HEK293 (cell line): Measurements from ENCODE around the gene SCAMP3.
A peak's percentile ranks its signal among the peaks of the same experiment; 100 is the strongest.

ENCODE experiments used
- CTCF ChIA-PET: fragments of 350-600 bp; formaldehyde crosslinking; extraction: SDS; loops from one replicate; lab custom pipeline; 2021; ENCODE audit warnings: antibody characterized with exemption; lab: Yijun Ruan, JAX
- POLR2A ChIA-PET: fragments of 300-600 bp; formaldehyde crosslinking; extraction: SDS; loops from one replicate; lab custom pipeline; 2020; ENCODE audit warnings: antibody characterized with exemption, inconsistent platforms; lab: Yijun Ruan, JAX
- H3K27ac ChIP-seq: fragments of 200-500 bp; sonication (Bioruptor generic); 2 replicates; pipeline ENCODE4 v1.5.1; 2014; ENCODE audit warnings: low read depth, low read length, control low read depth, inconsistent platforms; ENCODE audit errors: extremely low read depth
- H3K36me3 ChIP-seq, 2 experiments: fragments of 200-500 bp in 1 of 2; sonication (Bioruptor generic) in 1 of 2; 1 replicate in 1 of 2; 2 replicates in 1 of 2; pipeline ENCODE4 v1.5.1; 2014 to 2017; ENCODE audit warnings: inconsistent platforms in 2 of 2, low read length in 2 of 2; ENCODE audit not compliant: control insufficient read depth in 2 of 2, insufficient read depth in 1 of 2
- H3K4me1 ChIP-seq: fragments of 200-500 bp; sonication (Bioruptor generic); 2 replicates; pipeline ENCODE4 v1.5.1; 2014; ENCODE audit warnings: mild to moderate bottlenecking, low read length, inconsistent platforms; ENCODE audit not compliant: control insufficient read depth, insufficient read depth
- H3K4me3 ChIP-seq: 2 replicates; pipeline ENCODE4 v1.5.1; 2011; ENCODE audit warnings: low read depth, mild to moderate bottlenecking, control low read depth, low read length, moderate library complexity
- H3K9me3 ChIP-seq: fragments of 200-500 bp; sonication (Bioruptor generic); 2 replicates; pipeline ENCODE4 v1.5.1; 2014; ENCODE audit warnings: low read depth, low read length, inconsistent platforms; ENCODE audit not compliant: control insufficient read depth, insufficient read depth
- BCL11A ChIP-seq: fragments of 450-650 bp; formaldehyde crosslinking; IDR thresholded peaks from 2 replicates; pipeline ENCODE4 v1.5.1; 2016; ENCODE audit warnings: low read depth, missing biosample characterization, missing genetic modification characterization
- GLIS1 ChIP-seq: fragments of 450-650 bp; formaldehyde crosslinking; IDR thresholded peaks from 2 replicates; pipeline ENCODE4 v1.5.1; 2016; ENCODE audit warnings: missing biosample characterization, missing genetic modification characterization
- PRDM1 ChIP-seq: fragments of 450-650 bp; formaldehyde crosslinking; IDR thresholded peaks from 2 replicates; pipeline ENCODE4; 2016; ENCODE audit warnings: missing biosample characterization, missing genetic modification characterization
- SALL2 ChIP-seq: fragments of 450-650 bp; formaldehyde crosslinking; IDR thresholded peaks from 2 replicates; pipeline ENCODE4 v1.5.0; 2017; ENCODE audit warnings: missing biosample characterization, mild to moderate bottlenecking, missing genetic modification characterization, borderline replicate concordance
- SP7 ChIP-seq: fragments of 450-650 bp; formaldehyde crosslinking; IDR thresholded peaks from 2 replicates; pipeline ENCODE4 v1.5.1; 2016; ENCODE audit warnings: missing biosample characterization, missing genetic modification characterization
- ZBTB1 ChIP-seq: fragments of 450-650 bp; formaldehyde crosslinking; IDR thresholded peaks from 2 replicates; pipeline ENCODE4 v1.5.1; 2016; ENCODE audit warnings: missing biosample characterization, missing genetic modification characterization
- ZBTB17 ChIP-seq: fragments of 450-650 bp; formaldehyde crosslinking; IDR thresholded peaks from 2 replicates; pipeline ENCODE4 v1.5.1; 2016; ENCODE audit warnings: missing biosample characterization, missing genetic modification characterization
- ZBTB20 ChIP-seq: fragments of 450-650 bp; formaldehyde crosslinking; IDR thresholded peaks from 2 replicates; pipeline ENCODE4 v1.5.1; 2016; ENCODE audit warnings: missing biosample characterization, missing genetic modification characterization
- ZFP37 ChIP-seq: fragments of 450-650 bp; formaldehyde crosslinking; IDR thresholded peaks from 2 replicates; pipeline ENCODE4 v1.5.1; 2016; ENCODE audit warnings: missing biosample characterization, missing genetic modification characterization
- ZNF138 ChIP-seq: fragments of 450-650 bp; formaldehyde crosslinking; IDR thresholded peaks from 2 replicates; pipeline ENCODE4 v1.5.1; 2016; ENCODE audit warnings: missing biosample characterization, missing genetic modification characterization, borderline replicate concordance
- ZNF140 ChIP-seq: fragments of 450-650 bp; formaldehyde crosslinking; IDR thresholded peaks from 2 replicates; pipeline ENCODE4 v1.5.1; 2016; ENCODE audit warnings: missing biosample characterization, missing genetic modification characterization
- ZNF146 ChIP-seq: fragments of 450-650 bp; formaldehyde crosslinking; IDR thresholded peaks from 2 replicates; pipeline ENCODE4 v1.5.1; 2016; ENCODE audit warnings: missing biosample characterization, missing genetic modification characterization
- ZNF157 ChIP-seq: fragments of 450-650 bp; formaldehyde crosslinking; IDR thresholded peaks from 2 replicates; pipeline ENCODE4 v1.5.1; 2016; ENCODE audit warnings: missing biosample characterization, missing genetic modification characterization
- ZNF366 ChIP-seq: fragments of 450-650 bp; formaldehyde crosslinking; conservative IDR thresholded peaks from 2 replicates; pipeline ENCODE4 v1.5.1; 2016; ENCODE audit warnings: missing biosample characterization, missing genetic modification characterization
- ZNF473 ChIP-seq: fragments of 450-650 bp; formaldehyde crosslinking; IDR thresholded peaks from 2 replicates; pipeline ENCODE4 v1.5.1; 2017; ENCODE audit warnings: missing biosample characterization, missing genetic modification characterization
- ZNF48 ChIP-seq: fragments of 450-650 bp; formaldehyde crosslinking; IDR thresholded peaks from 2 replicates; pipeline ENCODE4 v1.5.1; 2016; ENCODE audit warnings: missing biosample characterization, missing genetic modification characterization
- ZNF549 ChIP-seq: fragments of 450-650 bp; IDR thresholded peaks from 2 replicates; pipeline ENCODE4 v1.5.1; 2018; ENCODE audit warnings: missing biosample characterization, missing genetic modification characterization, mild to moderate bottlenecking, inconsistent platforms, moderate library complexity
- ZNF600 ChIP-seq: fragments of 450-650 bp; formaldehyde crosslinking; IDR thresholded peaks from 2 replicates; pipeline ENCODE4 v1.5.1; 2016; ENCODE audit warnings: missing biosample characterization, missing genetic modification characterization
- ZNF626 ChIP-seq: fragments of 450-650 bp; sonication (Bioruptor Pico); formaldehyde crosslinking; IDR thresholded peaks from 2 replicates; pipeline ENCODE4 v1.5.1; 2018; ENCODE audit warnings: missing biosample characterization, missing genetic modification characterization, inconsistent platforms
- ZNF670 ChIP-seq: fragments of 450-650 bp; formaldehyde crosslinking; IDR thresholded peaks from 2 replicates; pipeline ENCODE4 v1.5.1; 2016; ENCODE audit warnings: missing biosample characterization, missing genetic modification characterization, low read depth
- ZNF701 ChIP-seq: fragments of 450-650 bp; formaldehyde crosslinking; IDR thresholded peaks from 2 replicates; pipeline ENCODE4 v1.5.1; 2016; ENCODE audit warnings: missing biosample characterization, missing genetic modification characterization
- ZNF777 ChIP-seq: fragments of 450-650 bp; formaldehyde crosslinking; IDR thresholded peaks from 2 replicates; pipeline ENCODE4 v1.5.1; 2017; ENCODE audit warnings: missing biosample characterization, missing genetic modification characterization, borderline replicate concordance
- ZNF843 ChIP-seq: fragments of 450-650 bp; formaldehyde crosslinking; IDR thresholded peaks from 2 replicates; pipeline ENCODE4 v1.5.1; 2016; ENCODE audit warnings: missing biosample characterization, missing genetic modification characterization
- ZSCAN30 ChIP-seq: fragments of 450-650 bp; IDR thresholded peaks from 2 replicates; pipeline ENCODE4 v1.5.1; 2018; ENCODE audit warnings: missing biosample characterization, mild to moderate bottlenecking, missing genetic modification characterization, moderate library complexity
- TF ChIP-seq, protein P1 (sequence below): fragments of 450-650 bp; formaldehyde crosslinking; IDR thresholded peaks from 2 replicates; pipeline ENCODE4 v1.5.1; 2016; ENCODE audit warnings: missing biosample characterization, missing genetic modification characterization
- TF ChIP-seq, protein P2 (sequence below): fragments of 450-650 bp; formaldehyde crosslinking; IDR thresholded peaks from 2 replicates; pipeline ENCODE4 v1.5.1; 2017; ENCODE audit warnings: missing biosample characterization, missing genetic modification characterization
- TF ChIP-seq, protein P3 (sequence below): fragments of 450-650 bp; formaldehyde crosslinking; IDR thresholded peaks from 2 replicates; pipeline ENCODE4 v1.5.1; 2016; ENCODE audit warnings: missing biosample characterization, missing genetic modification characterization
- TF ChIP-seq, protein P4 (sequence below): fragments of 450-650 bp; formaldehyde crosslinking; conservative IDR thresholded peaks from 2 replicates; pipeline ENCODE4 v1.5.1; 2016; ENCODE audit warnings: low read depth, missing biosample characterization, missing genetic modification characterization

Gene SCAMP3

DNA sequence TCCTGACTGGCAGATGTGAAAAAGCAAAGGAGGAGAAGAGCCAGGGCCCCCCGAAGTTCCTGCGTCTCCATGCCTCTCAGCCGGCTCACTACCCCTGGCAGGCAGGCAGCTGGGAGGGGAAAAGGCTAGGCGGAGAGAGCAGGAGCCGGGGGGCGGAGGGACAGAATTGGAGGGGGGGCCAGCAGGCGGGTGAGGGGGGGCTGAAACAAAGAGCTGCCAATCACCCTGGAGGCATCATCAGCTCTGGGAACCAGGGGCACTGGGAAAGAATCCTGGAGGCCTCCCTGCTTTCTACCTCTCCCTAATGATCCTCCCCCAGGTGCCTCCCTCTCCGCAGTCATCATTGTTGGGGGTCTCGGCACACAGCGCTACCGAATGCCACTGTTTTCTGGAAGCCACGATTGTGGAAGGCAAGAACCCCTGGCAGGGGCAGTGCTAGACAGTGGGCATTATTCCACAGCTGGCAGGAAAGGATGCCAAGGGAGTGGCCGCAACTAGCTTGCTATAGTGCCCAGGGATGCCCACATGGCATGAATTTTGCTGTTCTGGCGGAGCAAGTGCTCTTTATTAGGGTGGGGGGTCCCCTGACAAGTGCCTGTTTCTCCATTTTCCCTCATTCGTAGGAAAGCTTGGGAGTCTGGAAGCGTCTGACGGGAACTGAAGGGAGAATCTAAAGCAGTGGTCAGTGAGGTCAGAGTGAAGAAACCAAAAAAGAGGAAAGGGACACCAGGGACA is 54.2 kb downstream of the SCAMP3 start, which contains the start of gene THBS3 (continued):
- TF ChIP-seq BCL11A = no peak
- TF ChIP-seq ZNF157 = no peak
- TF ChIP-seq SALL2 (tag by site-specific recombination) = no peak
- no peak for TF ChIP-seq ZNF843 (tag by site-specific recombination)
- TF ChIP-seq, protein P1, sequence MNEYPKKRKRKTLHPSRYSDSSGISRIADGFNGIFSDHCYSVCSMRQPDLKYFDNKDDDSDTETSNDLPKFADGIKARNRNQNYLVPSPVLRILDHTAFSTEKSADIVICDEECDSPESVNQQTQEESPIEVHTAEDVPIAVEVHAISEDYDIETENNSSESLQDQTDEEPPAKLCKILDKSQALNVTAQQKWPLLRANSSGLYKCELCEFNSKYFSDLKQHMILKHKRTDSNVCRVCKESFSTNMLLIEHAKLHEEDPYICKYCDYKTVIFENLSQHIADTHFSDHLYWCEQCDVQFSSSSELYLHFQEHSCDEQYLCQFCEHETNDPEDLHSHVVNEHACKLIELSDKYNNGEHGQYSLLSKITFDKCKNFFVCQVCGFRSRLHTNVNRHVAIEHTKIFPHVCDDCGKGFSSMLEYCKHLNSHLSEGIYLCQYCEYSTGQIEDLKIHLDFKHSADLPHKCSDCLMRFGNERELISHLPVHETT (tag by site-specific recombination) = no peak
- TF ChIP-seq, protein P2, sequence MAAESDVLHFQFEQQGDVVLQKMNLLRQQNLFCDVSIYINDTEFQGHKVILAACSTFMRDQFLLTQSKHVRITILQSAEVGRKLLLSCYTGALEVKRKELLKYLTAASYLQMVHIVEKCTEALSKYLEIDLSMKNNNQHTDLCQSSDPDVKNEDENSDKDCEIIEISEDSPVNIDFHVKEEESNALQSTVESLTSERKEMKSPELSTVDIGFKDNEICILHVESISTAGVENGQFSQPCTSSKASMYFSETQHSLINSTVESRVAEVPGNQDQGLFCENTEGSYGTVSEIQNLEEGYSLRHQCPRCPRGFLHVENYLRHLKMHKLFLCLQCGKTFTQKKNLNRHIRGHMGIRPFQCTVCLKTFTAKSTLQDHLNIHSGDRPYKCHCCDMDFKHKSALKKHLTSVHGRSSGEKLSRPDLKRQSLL (tag by site-specific recombination) = no peak
- TF ChIP-seq GLIS1 (tag by site-specific recombination) = peak; percentile 51
- 0 out of 2 replicates have a peak, but pooled peaks have one; percentile 19 for TF ChIP-seq PRDM1 (tag by site-specific recombination)

DNA sequence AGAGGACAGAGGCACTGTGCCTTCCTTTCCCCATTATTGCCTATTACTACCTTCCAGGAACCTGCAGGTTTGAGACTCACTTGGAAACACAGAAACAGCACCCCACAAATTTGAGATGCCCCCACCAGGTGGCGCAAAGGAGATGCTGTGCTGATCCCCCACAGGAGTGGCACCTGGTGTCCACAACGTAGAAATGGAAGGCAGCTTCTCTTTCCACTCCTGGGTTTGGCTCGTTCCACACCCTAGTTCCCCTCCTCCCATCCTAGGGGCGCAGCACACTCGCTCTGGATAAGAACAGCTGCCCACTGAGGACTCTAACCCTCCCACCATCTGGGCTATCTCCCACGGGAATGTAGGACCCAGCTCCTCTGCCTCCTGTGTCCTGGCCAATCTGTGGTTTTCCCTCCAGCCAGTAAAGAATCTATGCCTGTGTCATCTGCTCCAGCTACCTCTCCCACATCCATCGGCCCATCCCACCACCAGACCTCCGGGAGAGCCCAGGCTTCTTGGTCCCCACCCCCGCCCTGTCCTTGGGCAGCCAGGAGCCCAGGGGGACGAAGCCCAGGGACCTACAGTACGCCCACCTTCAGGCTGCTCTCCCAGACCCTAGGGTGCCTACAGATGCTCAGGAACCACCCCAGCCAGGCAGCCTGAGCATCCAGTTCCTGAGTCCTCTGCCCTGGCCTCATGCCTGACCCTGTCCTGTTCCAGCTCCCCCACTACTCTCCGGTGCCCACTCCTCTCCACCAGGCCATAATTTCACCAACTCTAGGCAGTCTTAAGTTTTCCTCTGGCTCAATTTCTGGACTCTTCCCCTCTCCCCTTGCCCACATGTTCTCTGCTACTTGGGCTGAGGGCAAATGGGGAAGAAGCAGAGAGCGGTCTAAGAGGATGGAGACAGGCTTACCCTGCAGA is 55.0 kb downstream of the SCAMP3 start:
- peaks cover 4% of the 10 kb centered on the region for H3K4me1 ChIP-seq
- CTCF ChIA-PET = interaction anchor here (0.5 to 3.6 kb wide), 31 partner anchors 9 to 478 kb away, joined by 3 to 28 read pairs (median 4); partner anchors contain the start of genes CLK2, KRTCAP2 and TRIM46
- POLR2A ChIA-PET = interaction anchor here (0.7 to 1.7 kb wide), 9 partner anchors 12 to 117 kb away, joined by 3 to 8 read pairs (median 5); partner anchors contain the start of genes KRTCAP2, SCAMP3 and TRIM46
- H3K4me3 ChIP-seq = no peak overlapping the region
- H3K36me3 ChIP-seq = peaks cover 0 to 21% of the 10 kb centered on the region in 2 experiments; a peak in 1 of 3 replicates
- H3K27ac ChIP-seq = no peak overlapping the region; the same call in 1 of the 2 replicates
- H3K9me3 ChIP-seq = no peaks in the 10 kb centered on the region
- TF ChIP-seq ZSCAN30 (tag by site-specific recombination) (peak; percentile 53; the same call in 1 of the 2 replicates), ZNF701 (tag by site-specific recombination) (no peak), ZNF140 (tag by site-specific recombination) (no peak), ZBTB1 (no peak), SP7 (tag by site-specific recombination) (peak; percentile 24; the same call in 1 of the 2 replicates), ZBTB17 (tag by site-specific recombination) (peak; percentile 10), ZNF473 (tag by site-specific recombination) (no peak), ZNF146 (tag by site-specific recombination) (peak; percentile 2; the same call in 1 of the 2 replicates), ZNF670 (tag by site-specific recombination) (no peak), ZNF48 (tag by site-specific recombination) (no peak), ZFP37 (0 out of 2 replicates have a peak, but pooled peaks have one; percentile 51), ZNF777 (no peak), ZNF600 (tag by site-specific recombination) (peak; percentile 94), ZNF626 (tag by site-specific recombination) (no peak), ZNF549 (tag by site-specific recombination) (no peak), ZNF138 (tag by site-specific recombination) (no peak), ZBTB20 (tag by site-specific recombination) (no peak), ZNF366 (peak; percentile 57)
- TF ChIP-seq, protein P3, sequence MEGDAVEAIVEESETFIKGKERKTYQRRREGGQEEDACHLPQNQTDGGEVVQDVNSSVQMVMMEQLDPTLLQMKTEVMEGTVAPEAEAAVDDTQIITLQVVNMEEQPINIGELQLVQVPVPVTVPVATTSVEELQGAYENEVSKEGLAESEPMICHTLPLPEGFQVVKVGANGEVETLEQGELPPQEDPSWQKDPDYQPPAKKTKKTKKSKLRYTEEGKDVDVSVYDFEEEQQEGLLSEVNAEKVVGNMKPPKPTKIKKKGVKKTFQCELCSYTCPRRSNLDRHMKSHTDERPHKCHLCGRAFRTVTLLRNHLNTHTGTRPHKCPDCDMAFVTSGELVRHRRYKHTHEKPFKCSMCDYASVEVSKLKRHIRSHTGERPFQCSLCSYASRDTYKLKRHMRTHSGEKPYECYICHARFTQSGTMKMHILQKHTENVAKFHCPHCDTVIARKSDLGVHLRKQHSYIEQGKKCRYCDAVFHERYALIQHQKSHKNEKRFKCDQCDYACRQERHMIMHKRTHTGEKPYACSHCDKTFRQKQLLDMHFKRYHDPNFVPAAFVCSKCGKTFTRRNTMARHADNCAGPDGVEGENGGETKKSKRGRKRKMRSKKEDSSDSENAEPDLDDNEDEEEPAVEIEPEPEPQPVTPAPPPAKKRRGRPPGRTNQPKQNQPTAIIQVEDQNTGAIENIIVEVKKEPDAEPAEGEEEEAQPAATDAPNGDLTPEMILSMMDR = peak; percentile 98
- TF ChIP-seq, protein P4, sequence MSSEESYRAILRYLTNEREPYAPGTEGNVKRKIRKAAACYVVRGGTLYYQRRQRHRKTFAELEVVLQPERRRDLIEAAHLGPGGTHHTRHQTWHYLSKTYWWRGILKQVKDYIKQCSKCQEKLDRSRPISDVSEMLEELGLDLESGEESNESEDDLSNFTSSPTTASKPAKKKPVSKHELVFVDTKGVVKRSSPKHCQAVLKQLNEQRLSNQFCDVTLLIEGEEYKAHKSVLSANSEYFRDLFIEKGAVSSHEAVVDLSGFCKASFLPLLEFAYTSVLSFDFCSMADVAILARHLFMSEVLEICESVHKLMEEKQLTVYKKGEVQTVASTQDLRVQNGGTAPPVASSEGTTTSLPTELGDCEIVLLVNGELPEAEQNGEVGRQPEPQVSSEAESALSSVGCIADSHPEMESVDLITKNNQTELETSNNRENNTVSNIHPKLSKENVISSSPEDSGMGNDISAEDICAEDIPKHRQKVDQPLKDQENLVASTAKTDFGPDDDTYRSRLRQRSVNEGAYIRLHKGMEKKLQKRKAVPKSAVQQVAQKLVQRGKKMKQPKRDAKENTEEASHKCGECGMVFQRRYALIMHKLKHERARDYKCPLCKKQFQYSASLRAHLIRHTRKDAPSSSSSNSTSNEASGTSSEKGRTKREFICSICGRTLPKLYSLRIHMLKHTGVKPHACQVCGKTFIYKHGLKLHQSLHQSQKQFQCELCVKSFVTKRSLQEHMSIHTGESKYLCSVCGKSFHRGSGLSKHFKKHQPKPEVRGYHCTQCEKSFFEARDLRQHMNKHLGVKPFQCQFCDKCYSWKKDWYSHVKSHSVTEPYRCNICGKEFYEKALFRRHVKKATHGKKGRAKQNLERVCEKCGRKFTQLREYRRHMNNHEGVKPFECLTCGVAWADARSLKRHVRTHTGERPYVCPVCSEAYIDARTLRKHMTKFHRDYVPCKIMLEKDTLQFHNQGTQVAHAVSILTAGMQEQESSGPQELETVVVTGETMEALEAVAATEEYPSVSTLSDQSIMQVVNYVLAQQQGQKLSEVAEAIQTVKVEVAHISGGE (tag by site-specific recombination) = no peak
